B cell (primary cell): ENCODE measurements around the gene CRY2.

ENCODE experiments used
- EZH2 ChIP-seq: IDR thresholded peaks from 2 replicates; pipeline ENCODE4 v1.6.1; 2012; ENCODE audit warnings: borderline replicate concordance, low read depth, mild to moderate bottlenecking, moderate library complexity, low read length; ENCODE audit not compliant: insufficient read depth, poor library complexity, severe bottlenecking
- TF ChIP-seq, protein P1 (sequence below): fragments of 200-600 bp; IDR thresholded peaks from one replicate; pipeline ENCODE4 v1.8.0; 2022; ENCODE audit warnings: antibody characterized with exemption, mild to moderate bottlenecking

- TF ChIP-seq, protein P1, sequence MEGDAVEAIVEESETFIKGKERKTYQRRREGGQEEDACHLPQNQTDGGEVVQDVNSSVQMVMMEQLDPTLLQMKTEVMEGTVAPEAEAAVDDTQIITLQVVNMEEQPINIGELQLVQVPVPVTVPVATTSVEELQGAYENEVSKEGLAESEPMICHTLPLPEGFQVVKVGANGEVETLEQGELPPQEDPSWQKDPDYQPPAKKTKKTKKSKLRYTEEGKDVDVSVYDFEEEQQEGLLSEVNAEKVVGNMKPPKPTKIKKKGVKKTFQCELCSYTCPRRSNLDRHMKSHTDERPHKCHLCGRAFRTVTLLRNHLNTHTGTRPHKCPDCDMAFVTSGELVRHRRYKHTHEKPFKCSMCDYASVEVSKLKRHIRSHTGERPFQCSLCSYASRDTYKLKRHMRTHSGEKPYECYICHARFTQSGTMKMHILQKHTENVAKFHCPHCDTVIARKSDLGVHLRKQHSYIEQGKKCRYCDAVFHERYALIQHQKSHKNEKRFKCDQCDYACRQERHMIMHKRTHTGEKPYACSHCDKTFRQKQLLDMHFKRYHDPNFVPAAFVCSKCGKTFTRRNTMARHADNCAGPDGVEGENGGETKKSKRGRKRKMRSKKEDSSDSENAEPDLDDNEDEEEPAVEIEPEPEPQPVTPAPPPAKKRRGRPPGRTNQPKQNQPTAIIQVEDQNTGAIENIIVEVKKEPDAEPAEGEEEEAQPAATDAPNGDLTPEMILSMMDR, result no peak
- no peak for TF ChIP-seq EZH2
Measured at GRCh38 chr11:45811571-45812290, 35.5 kb upstream of the CRY2 start.
